IgD-negative memory B cell (primary cell): Measurements from ENCODE around the gene DGCR8. TPM values are rescaled to one million over a fixed set of nuclear protein-coding genes. Genes with fewer than 3 reads are reported as not detected.

Experiments
- H3K27ac Mint-ChIP-seq, 3 donors: one replicate each; pipeline ENCODE4 v1.8.0; 2020 to 2022; ENCODE audit warnings: mild to moderate bottlenecking in 3 of 3, mixed read lengths in 3 of 3, moderate library complexity in 1 of 3
- H3K27me3 Mint-ChIP-seq: one replicate; pipeline ENCODE4 v1.8.0; 2021; ENCODE audit warnings: mixed read lengths
- H3K36me3 Mint-ChIP-seq: one replicate; pipeline ENCODE4 v1.8.0; 2020; ENCODE audit warnings: mild to moderate bottlenecking, mixed read lengths
- H3K4me1 Mint-ChIP-seq, 3 donors: one replicate each; pipeline ENCODE4 v1.8.0; 2020 to 2022; ENCODE audit warnings: mixed read lengths in 3 of 3, mild to moderate bottlenecking in 1 of 3
- H3K4me3 Mint-ChIP-seq, 4 donors: one replicate each; pipeline ENCODE4 v1.8.0; 2020 to 2022; ENCODE audit warnings: mild to moderate bottlenecking in 4 of 4, mixed read lengths in 4 of 4, moderate library complexity in 3 of 4
- H3K9me3 Mint-ChIP-seq, 3 donors: one replicate each; pipeline ENCODE4 v1.8.0; 2020 to 2021; ENCODE audit warnings: mixed read lengths in 3 of 3, mild to moderate bottlenecking in 1 of 3
- polyA plus RNA-seq: library from polyadenylated mRNA; unstranded; fragments of 300-500 nt; fragmentation: Illumina TruSeq; gene quantifications from one replicate; pipeline ENCODE4 v1.2.3, GENCODE V29; 2021

DGCR8 gene
- polyA plus RNA-seq, 1 donor from 2014 or later = 4.8 TPM

DNA sequence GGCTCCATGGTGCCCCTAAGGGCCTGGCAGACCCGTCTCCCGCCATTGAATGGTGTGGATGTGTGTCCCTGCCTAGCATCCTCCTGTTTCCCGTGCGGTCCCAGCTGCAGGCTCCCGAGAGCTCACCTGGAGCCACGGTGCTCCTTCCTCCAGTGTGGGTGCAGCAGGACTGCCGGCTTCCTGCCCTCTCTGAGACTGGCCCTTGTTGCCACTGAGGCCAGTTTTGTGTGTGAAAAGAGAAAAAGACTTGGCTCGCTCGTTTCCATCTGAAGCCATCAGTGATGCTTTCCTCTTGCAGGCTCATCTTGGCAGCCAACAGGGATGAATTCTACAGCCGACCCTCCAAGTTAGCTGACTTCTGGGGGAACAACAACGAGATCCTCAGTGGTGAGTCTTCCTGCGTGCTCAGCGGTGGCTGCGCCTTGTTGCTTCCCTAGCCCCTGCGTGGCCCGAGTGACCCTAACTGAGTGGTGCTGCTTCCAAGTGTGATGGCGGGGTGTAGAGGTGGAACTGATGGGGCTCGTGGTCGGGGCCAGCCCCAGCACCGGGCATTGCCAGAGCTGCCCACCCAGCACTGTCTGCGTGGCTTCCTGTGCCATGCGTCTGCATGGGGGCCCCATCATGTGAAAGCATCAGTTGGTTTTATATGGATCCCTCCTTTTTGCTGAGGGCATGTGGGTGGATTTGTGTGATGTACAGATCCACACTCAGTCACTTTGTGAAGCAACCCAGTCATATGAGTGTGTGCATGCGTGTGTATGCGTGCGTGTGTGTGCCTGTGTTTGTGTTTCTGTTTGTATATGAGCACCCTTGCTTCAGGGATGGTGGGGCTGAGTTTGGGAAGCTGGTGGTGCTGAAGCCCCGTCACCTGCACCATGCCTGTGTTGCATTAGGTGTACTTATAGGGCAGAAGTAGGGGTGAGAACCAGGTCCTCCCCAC is 36.7 kb upstream of the DGCR8 start:
- Mint-ChIP-seq H3K4me3 (no peak overlapping the region), H3K4me1 (peaks cover 3 to 4% (median 3%) of the 10 kb centered on the region in 3 donors), H3K36me3 (peaks cover 3% of the 10 kb centered on the region), H3K27ac (no peak overlapping the region), H3K9me3 (peaks cover 0 to 4% (median 0%) of the 10 kb centered on the region in 3 donors), H3K27me3 (no peaks in the 10 kb centered on the region)

DNA sequence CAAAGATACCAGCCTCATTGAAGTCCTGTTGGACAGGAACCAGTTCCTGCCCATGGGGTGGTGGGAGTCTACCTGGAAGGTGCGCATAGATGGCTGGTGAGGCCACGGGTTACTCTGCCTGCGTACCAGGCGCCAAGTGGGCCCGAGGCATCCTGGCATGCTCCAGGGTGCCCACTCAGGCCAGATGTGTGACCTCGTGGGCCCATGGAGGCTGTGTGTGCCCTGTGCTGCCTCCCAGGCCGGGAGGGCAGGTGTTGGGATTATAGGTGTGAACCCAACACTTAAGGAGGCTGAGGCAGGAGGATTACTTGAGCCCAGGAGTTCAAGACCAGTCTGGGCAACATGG is 36.1 kb upstream of the DGCR8 start:
- H3K27me3 Mint-ChIP-seq = no peaks in the 10 kb centered on the region
- peaks cover 0 to 4% (median 0%) of the 10 kb centered on the region in 3 donors for H3K9me3 Mint-ChIP-seq
- peaks cover 3 to 4% (median 3%) of the 10 kb centered on the region in 3 donors for H3K4me1 Mint-ChIP-seq
- peaks cover 9% of the 10 kb centered on the region for H3K36me3 Mint-ChIP-seq
- no peak overlapping the region for H3K27ac Mint-ChIP-seq
- peak overlapping the region in 1 of 4 donors; percentile 54 for H3K4me3 Mint-ChIP-seq

DNA sequence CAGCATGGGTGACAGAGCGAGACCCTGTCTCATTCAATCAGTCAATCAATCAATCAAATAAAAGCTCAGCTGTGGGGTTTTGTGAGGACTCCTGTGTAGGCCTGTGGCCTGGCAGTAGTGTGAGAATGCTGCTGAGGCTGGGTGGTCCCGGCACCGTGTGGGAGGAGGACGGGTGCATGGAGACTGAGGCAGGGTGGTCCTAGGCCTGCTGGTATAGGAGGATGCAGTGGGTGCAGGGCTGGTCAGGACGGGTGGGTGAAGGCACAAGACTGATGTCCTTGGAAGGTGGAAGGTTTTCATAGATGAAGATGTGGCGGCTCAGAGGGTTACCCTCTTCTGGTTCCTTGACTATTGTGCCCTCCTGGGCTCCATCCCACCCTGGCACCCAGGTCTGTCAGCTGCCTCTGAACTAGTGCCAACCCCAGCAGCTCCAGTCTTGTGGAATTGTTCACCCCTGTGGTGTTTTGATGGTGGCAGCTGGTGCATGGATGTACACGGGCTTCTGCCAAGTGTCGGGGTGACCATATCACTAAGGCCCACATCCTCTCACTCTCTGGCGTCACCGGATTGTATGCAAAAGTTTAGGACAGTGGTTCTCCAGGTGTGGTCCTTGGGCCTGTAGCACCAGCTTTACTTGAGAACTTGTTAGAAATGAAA is 35.4 kb upstream of the DGCR8 start:
- H3K27me3 Mint-ChIP-seq = no peaks in the 10 kb centered on the region
- no peak overlapping the region for H3K27ac Mint-ChIP-seq
- peaks cover 13% of the 10 kb centered on the region for H3K36me3 Mint-ChIP-seq
- peaks cover 3 to 4% (median 3%) of the 10 kb centered on the region in 3 donors for H3K4me1 Mint-ChIP-seq
- H3K4me3 Mint-ChIP-seq = no peak overlapping the region
- H3K9me3 Mint-ChIP-seq = peaks cover 0 to 4% (median 0%) of the 10 kb centered on the region in 3 donors

DNA sequence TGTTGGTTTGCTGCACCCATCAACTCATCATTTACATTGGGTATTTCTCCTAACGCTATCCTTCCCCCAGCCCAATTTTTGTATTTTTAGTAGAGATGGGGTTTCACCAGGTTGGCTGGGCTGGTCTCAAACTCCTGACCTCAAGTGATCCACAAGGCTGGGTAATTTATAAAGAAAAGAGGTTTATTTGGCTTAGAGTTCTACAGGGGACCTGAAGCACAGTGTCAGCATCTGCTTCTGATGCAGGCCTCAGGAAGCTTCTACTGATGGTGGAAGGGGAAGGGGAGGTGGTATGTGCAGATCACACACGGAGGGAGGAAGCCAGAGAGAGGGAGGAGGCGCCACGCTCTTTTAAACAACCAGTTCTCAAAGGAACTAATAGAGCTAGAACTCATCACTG is 33.3 kb upstream of the DGCR8 start:
- Mint-ChIP-seq H3K9me3 (peaks cover 0 to 4% (median 0%) of the 10 kb centered on the region in 3 donors), H3K4me1 (peaks cover 0 to 3% (median 3%) of the 10 kb centered on the region in 3 donors), H3K4me3 (no peak overlapping the region), H3K27me3 (no peaks in the 10 kb centered on the region), H3K27ac (no peak overlapping the region), H3K36me3 (peaks cover 14% of the 10 kb centered on the region)

DNA sequence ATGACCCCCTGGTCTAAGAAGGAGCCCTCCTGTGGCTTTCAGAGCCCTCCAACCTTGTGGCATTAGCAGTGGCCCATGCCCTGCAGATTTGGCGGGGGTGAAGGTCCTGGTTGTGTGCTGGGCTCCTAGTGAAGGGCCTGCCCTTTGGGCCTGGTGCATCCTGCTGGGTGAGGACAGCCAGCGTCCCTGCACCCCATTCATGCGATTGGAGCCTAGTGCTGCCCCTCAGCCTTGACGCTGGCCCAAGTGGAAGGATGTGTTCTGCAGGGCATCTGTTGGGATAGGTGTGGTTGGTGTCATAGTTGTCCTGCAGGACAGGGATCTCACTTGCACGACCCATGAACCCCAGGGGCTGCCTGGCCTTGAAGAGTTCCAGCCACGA is 28.1 kb upstream of the DGCR8 start:
- no peaks in the 10 kb centered on the region for H3K27me3 Mint-ChIP-seq
- H3K36me3 Mint-ChIP-seq = peaks cover 12% of the 10 kb centered on the region
- no peak overlapping the region for H3K27ac Mint-ChIP-seq
- no peak overlapping the region for H3K4me3 Mint-ChIP-seq
- no peaks in the 10 kb centered on the region for H3K4me1 Mint-ChIP-seq
- H3K9me3 Mint-ChIP-seq = peaks cover 0 to 4% (median 0%) of the 10 kb centered on the region in 3 donors

DNA sequence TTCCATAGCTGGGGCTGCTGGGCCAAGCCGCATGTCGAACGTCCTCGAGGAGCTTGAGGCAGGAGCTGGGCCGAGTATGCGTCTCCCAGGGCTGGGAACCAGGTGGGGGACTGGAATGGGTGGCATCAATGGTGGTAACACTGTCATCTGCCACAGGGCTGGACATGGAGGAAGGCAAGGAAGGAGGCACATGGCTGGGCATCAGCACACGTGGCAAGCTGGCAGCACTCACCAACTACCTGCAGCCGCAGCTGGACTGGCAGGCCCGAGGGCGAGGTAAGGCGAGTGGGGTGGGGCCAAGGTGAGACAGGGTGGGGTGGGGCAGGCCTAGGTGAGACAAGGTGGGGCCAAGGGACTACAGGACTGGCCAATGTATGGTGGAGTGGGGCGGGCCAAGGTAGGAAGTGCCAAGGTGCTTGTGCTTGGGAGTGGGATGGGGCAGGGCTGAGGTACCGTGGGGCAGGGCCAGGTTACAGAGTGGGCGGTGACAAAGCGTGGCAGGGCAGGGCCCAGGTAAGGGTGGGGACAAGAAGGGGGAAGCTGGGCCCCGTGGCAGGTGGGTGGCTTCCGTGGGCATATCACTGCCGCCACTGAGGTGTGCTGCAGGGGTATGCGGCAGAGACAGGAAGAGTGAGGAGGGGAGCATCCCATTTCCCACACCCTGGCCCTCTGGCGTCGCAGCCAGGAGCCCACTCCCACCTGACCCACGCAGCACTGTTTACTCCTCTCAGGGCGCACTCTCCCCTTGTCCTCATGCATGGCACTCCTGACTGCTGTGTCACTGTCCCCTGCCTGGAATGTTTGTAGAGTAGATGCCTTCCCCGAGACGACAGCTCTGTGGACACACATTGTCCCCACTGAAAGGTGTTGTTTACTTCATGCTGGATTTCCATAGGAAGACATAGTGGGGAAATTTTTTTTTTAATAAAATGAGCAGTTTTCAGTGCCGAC is 27.5 kb upstream of the DGCR8 start:
- Mint-ChIP-seq H3K36me3 (peaks cover 12% of the 10 kb centered on the region), H3K4me1 (no peaks in the 10 kb centered on the region), H3K27ac (no peak overlapping the region), H3K4me3 (no peak overlapping the region), H3K27me3 (no peaks in the 10 kb centered on the region), H3K9me3 (peaks cover 0 to 4% (median 0%) of the 10 kb centered on the region in 3 donors)

DNA sequence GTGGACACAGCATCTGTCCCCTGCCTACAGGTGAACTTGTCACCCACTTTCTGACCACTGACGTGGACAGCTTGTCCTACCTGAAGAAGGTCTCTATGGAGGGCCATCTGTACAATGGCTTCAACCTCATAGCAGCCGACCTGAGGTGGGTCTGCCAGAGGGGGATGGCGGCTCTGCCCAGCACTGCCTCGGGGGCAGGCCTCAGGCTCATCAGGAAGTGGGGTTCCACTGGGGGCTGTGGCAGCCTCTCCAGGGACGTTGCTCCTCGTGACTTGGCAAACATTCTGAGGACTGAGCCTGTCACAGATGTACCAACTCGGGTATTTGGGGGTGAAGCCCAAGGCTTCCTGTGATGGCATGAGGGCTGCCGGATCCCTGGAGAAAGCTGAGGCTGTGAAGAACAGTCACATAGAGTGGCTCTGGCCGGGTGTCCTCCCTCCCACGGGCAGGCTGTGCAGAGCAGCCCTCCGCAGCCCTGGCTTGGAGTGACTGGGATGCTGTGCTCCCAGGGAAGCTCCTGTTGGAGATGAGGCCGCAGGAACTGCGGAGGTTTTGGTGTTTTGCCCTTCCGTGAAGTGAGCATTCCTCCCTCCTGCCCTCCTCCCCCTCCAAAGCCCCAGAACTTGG is 26.5 kb upstream of the DGCR8 start:
- H3K4me1 Mint-ChIP-seq = no peaks in the 10 kb centered on the region
- H3K27ac Mint-ChIP-seq = no peak overlapping the region
- no peak overlapping the region for H3K4me3 Mint-ChIP-seq
- no peaks in the 10 kb centered on the region for H3K9me3 Mint-ChIP-seq
- H3K36me3 Mint-ChIP-seq = peaks cover 10% of the 10 kb centered on the region
- H3K27me3 Mint-ChIP-seq = no peaks in the 10 kb centered on the region

DNA sequence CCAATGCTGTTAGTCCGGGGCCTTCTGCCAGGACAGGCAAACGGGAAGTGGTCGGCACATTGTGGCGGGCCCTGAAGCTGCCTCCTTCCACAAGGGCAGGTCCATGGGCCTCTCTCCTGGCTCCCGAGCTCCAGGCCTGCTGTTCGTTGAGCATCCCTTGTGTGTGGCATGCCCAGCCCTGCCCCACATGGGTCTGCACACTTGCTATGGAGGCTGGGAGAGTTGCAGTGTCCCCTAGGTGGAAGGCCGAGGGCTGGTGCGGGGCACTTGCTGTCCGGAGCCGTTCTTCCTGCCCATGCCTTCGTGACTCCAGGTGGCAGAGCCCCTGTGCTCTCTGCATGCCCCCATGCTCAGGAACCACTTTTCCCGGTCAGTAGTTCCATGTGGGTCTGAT is 26.0 kb upstream of the DGCR8 start:
- Mint-ChIP-seq H3K4me3 (no peak overlapping the region), H3K27ac (no peak overlapping the region), H3K9me3 (no peaks in the 10 kb centered on the region), H3K4me1 (no peaks in the 10 kb centered on the region), H3K36me3 (peaks cover 6% of the 10 kb centered on the region), H3K27me3 (no peaks in the 10 kb centered on the region)

DNA sequence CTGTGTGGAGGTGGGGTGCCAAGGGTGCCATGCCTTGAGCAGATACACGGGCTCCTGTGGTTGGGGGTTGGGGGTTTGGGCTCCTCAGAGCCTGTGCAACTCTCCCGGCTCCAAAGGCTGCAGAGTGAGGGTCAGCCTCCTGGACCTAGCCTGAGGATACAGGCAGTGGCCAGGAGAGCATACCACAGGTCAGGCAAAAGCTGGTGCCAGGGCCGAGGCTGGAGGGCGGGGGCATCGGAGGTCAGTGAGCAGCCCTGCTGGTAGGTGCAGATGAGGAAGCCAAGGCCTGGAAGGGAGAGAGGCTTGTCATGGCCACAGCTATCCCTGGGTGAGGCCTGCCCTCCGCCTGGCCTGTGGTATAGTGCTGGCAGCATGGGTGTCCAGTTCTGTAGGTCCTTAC is 25.6 kb upstream of the DGCR8 start:
- Mint-ChIP-seq H3K4me1 (no peaks in the 10 kb centered on the region), H3K36me3 (peaks cover 4% of the 10 kb centered on the region), H3K4me3 (no peak overlapping the region), H3K9me3 (no peaks in the 10 kb centered on the region), H3K27me3 (no peaks in the 10 kb centered on the region), H3K27ac (no peak overlapping the region)

DNA sequence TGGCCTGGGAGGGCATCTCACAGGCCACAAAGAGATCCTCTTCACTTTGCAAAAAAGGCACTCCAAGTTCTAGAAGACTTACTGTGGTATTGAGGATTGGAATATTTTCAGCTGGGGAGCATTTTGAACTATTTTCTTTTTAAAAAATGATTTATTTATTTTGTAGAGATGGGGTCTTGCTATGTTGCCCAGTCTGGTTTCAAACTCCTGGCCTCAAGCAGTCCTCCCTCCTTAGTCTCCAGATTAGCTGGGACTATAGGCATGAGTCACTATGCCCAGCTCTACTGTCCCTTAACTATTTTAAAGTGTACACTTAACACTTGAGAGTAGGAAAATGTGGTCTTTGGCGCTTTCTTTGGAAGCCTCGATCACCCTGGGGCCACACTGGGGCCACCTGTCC is 24.9 kb upstream of the DGCR8 start:
- Mint-ChIP-seq H3K27me3 (no peaks in the 10 kb centered on the region), H3K9me3 (no peaks in the 10 kb centered on the region), H3K4me1 (no peaks in the 10 kb centered on the region), H3K4me3 (no peak overlapping the region), H3K27ac (no peak overlapping the region), H3K36me3 (peaks cover 2% of the 10 kb centered on the region)

DNA sequence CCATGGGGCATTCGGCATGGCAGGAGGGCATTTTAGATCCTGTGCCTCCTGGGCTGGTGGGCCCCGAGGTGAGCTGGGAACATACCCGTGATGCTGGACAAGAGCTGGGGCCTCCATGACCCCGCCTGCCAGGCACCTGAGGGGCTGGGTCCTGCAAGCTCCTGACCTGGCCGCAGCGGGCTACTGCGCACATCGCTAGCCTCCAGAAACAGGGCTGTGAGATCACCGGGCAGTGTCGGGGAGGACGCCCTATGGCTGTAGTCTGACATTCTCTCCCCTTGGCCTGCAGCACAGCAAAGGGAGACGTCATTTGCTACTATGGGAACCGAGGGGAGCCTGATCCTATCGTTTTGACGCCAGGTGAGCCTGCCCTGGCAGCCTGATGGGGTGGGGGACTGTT is 24.4 kb upstream of the DGCR8 start:
- Mint-ChIP-seq H3K4me3 (no peak overlapping the region), H3K27ac (no peak overlapping the region), H3K36me3 (peaks cover 2% of the 10 kb centered on the region), H3K9me3 (no peaks in the 10 kb centered on the region), H3K4me1 (no peaks in the 10 kb centered on the region), H3K27me3 (no peaks in the 10 kb centered on the region)

DNA sequence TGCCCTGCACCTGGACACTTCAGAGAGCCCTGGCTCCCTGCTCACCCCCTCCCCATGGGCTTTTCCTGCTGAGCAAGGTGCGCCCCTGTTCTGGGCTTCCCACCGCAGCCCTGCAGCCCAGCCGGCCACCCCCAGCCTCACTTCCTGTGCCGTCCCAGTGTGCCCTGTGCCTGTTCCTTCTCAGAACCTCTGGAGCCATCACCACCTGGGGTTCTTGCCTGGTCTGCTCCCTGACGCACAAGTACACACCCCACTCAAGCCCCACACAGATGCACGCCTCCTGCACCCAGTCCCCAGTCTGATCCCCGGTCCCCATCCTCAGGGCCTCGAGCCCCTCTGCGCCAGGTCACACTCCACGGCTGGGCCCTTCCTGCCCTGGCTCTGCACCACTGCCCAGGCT is 23.9 kb upstream of the DGCR8 start:
- Mint-ChIP-seq H3K27me3 (no peaks in the 10 kb centered on the region), H3K36me3 (peaks cover 2% of the 10 kb centered on the region)

DNA sequence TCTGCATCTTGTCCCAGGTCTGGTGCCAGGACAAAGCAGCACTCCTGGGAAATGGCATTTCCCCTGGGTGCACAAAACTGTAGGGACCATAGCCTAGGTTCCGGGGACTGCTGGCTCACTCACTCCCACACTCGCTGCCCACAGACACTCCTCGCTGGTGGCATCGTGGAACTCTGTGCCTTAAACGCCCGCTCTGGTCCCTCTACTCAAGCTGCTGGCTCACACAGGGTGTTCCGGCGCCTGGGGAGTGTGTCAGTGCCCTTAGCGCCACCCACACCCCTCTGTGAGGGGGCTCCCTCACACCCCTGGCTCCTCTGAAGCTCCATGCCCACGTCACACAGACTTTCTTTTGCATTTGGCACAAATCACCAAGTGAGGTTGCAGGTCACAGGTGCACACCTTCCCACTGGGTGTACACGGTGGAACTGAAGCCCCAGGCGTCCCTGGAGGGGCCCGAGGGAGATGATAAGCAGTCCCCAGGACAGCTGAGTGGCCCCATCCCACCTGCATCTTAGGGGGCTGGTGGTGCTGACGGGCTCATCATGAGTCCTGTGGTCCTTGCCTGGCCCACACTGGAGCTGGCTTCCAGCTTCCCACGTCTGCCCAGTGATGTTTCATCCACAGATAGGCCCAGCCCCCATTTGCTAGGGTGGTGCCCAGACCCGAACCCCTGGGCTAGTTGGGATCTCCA is 23.2 kb upstream of the DGCR8 start:
- H3K4me3 Mint-ChIP-seq = no peak overlapping the region
- H3K9me3 Mint-ChIP-seq = no peaks in the 10 kb centered on the region
- H3K27ac Mint-ChIP-seq = no peak overlapping the region
- H3K36me3 Mint-ChIP-seq = peaks cover 2% of the 10 kb centered on the region
- no peaks in the 10 kb centered on the region for H3K27me3 Mint-ChIP-seq
- no peaks in the 10 kb centered on the region for H3K4me1 Mint-ChIP-seq

More for the DNA sequence above, 23.9 kb upstream of the DGCR8 start:
- Mint-ChIP-seq H3K9me3 (no peaks in the 10 kb centered on the region), H3K4me1 (no peaks in the 10 kb centered on the region), H3K4me3 (no peak overlapping the region), H3K27ac (no peak overlapping the region)

DNA sequence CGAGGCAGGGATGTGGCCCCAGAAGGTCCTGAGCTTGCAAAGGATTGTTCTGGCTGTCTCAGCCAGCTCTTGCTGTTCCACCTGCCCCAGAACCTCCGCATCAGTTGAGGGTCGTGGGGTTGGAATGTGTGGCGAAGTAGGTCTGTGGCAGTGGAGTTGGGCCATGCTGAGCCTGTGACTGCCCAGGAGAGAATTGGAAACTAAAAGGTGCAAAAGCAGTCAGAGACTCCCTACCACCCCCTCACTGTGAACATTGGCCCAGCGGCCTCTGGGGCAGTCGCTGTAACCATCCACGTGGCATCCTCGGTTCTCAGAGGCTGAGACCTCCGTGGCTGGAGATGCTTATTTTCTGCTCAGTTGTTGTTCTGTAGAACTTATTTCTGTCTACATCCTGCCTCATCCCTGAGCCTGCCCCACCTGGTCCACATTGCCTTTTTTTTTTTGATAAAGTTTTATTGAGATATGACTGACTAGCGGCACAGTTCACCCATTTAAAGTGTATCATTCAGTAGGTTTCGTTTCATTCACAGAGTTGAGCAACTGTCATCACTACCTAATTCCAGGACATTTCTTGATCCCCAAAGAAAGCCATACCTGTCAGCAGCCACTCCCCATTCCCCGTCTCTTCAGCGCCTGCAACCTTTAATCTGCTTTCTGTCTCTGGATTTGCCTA is 22.3 kb upstream of the DGCR8 start:
- H3K4me1 Mint-ChIP-seq = no peaks in the 10 kb centered on the region
- peaks cover 2% of the 10 kb centered on the region for H3K36me3 Mint-ChIP-seq
- H3K4me3 Mint-ChIP-seq = no peak overlapping the region
- H3K27ac Mint-ChIP-seq = no peak overlapping the region
- no peaks in the 10 kb centered on the region for H3K9me3 Mint-ChIP-seq
- H3K27me3 Mint-ChIP-seq = no peaks in the 10 kb centered on the region
